Loucy (cell line): ENCODE measurements around the gene GPATCH2.

Experiments used
- H2AFZ ChIP-seq: fragments of 200-600 bp; sonication (generic); 2 replicates; pipeline ENCODE4 v1.6.0; 2016; ENCODE audit warnings: antibody characterized with exemption, mild to moderate bottlenecking, low read length, moderate library complexity
- H3F3A ChIP-seq: fragments of 200-600 bp; 2 replicates; pipeline ENCODE4 v1.6.0; 2016; ENCODE audit warnings: antibody characterized with exemption, low read depth, mild to moderate bottlenecking
- H3K27me3 ChIP-seq: fragments of 200-600 bp; sonication (generic); 2 replicates; pipeline ENCODE4 v1.6.1; 2014; ENCODE audit warnings: low read length, mild to moderate bottlenecking; ENCODE audit not compliant: insufficient read depth, poor library complexity, severe bottlenecking
- H3K36me3 ChIP-seq: fragments of 200-600 bp; sonication (generic); 2 replicates; pipeline ENCODE4 v1.6.1; 2016; ENCODE audit warnings: low read length; ENCODE audit not compliant: insufficient read depth
- H3K4me1 ChIP-seq: fragments of 200-600 bp; sonication (generic); 2 replicates; pipeline ENCODE4 v1.5.1; 2014; ENCODE audit warnings: low read length, mild to moderate bottlenecking; ENCODE audit not compliant: insufficient read depth, poor library complexity, severe bottlenecking
- H3K4me2 ChIP-seq: fragments of 200-600 bp; sonication (generic); 2 replicates; pipeline ENCODE4 v1.6.0; 2014; ENCODE audit warnings: antibody characterized with exemption, low read length, low read depth, mild to moderate bottlenecking; ENCODE audit not compliant: poor library complexity, severe bottlenecking
- H3K4me3 ChIP-seq: fragments of 200-600 bp; sonication (generic); 2 replicates; pipeline ENCODE4 v1.5.1; 2014; ENCODE audit warnings: low read length, mild to moderate bottlenecking, mixed read lengths; ENCODE audit not compliant: poor library complexity, severe bottlenecking
- H3K79me2 ChIP-seq: fragments of 200-600 bp; sonication (generic); 2 replicates; pipeline ENCODE4 v1.6.1; 2014; ENCODE audit warnings: low read length; ENCODE audit not compliant: insufficient read depth
- H3K9ac ChIP-seq: fragments of 200-600 bp; sonication (generic); 2 replicates; pipeline ENCODE4 v1.6.0; 2014; ENCODE audit warnings: mild to moderate bottlenecking, low read depth, low read length, moderate library complexity; ENCODE audit not compliant: poor library complexity, severe bottlenecking
- H3K9me2 ChIP-seq: fragments of 200-600 bp; sonication (generic); replicated peaks from 2 replicates; pipeline ENCODE4 v1.6.1; 2016; ENCODE audit warnings: low read depth, low read length, mixed read lengths
- H3K9me3 ChIP-seq: fragments of 200-600 bp; sonication (generic); 2 replicates; pipeline ENCODE4 v1.6.1; 2014; ENCODE audit warnings: mild to moderate bottlenecking, antibody characterized with exemption, low read length, low read depth; ENCODE audit not compliant: insufficient read depth
- H4K20me1 ChIP-seq: fragments of 200-600 bp; sonication (generic); 2 replicates; pipeline ENCODE4 v1.6.0; 2014; ENCODE audit warnings: antibody characterized with exemption, low read length, mild to moderate bottlenecking; ENCODE audit not compliant: insufficient read depth, poor library complexity, severe bottlenecking
- EZH2phosphoT487 ChIP-seq: fragments of 200-600 bp; IDR thresholded peaks from 2 replicates; pipeline ENCODE4 v1.6.1; 2018; ENCODE audit warnings: antibody characterized with exemption, mild to moderate bottlenecking, moderate library complexity, borderline replicate concordance
- TF ChIP-seq, protein P1 (sequence below): fragments of 200-600 bp; sonication (generic); conservative IDR thresholded peaks from 2 replicates; pipeline ENCODE4 v1.5.1; 2014; ENCODE audit warnings: mild to moderate bottlenecking, antibody characterized with exemption, low read length

GPATCH2 gene

GRCh38 chr1:217506878-217507277, 124.0 kb downstream of the GPATCH2 start:
- Histone ChIP-seq H3K9me3 (no peaks in the 10 kb centered on the region), H3F3A (no peaks in the 10 kb centered on the region), H2AFZ (no peak overlapping the region), H3K36me3 (no peaks in the 10 kb centered on the region), H3K4me3 (no peak overlapping the region), H3K27me3 (no peaks in the 10 kb centered on the region), H3K79me2 (no peaks in the 10 kb centered on the region), H4K20me1 (no peaks in the 10 kb centered on the region), H3K4me1 (no peaks in the 10 kb centered on the region), H3K4me2 (no peak overlapping the region), H3K9me2 (no peaks in the 10 kb centered on the region), H3K9ac (no peak overlapping the region)
- TF ChIP-seq, protein P1, sequence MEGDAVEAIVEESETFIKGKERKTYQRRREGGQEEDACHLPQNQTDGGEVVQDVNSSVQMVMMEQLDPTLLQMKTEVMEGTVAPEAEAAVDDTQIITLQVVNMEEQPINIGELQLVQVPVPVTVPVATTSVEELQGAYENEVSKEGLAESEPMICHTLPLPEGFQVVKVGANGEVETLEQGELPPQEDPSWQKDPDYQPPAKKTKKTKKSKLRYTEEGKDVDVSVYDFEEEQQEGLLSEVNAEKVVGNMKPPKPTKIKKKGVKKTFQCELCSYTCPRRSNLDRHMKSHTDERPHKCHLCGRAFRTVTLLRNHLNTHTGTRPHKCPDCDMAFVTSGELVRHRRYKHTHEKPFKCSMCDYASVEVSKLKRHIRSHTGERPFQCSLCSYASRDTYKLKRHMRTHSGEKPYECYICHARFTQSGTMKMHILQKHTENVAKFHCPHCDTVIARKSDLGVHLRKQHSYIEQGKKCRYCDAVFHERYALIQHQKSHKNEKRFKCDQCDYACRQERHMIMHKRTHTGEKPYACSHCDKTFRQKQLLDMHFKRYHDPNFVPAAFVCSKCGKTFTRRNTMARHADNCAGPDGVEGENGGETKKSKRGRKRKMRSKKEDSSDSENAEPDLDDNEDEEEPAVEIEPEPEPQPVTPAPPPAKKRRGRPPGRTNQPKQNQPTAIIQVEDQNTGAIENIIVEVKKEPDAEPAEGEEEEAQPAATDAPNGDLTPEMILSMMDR = no peak
- no peak for TF ChIP-seq EZH2phosphoT487

GRCh38 chr1:217498209-217498608, 132.7 kb downstream of the GPATCH2 start:
- no peak overlapping the region for H3K4me3 ChIP-seq
- TF ChIP-seq EZH2phosphoT487 = no peak
- TF ChIP-seq, protein P1 = no peak
- no peaks in the 10 kb centered on the region for H3F3A ChIP-seq
- H4K20me1 ChIP-seq = no peaks in the 10 kb centered on the region
- no peaks in the 10 kb centered on the region for H3K79me2 ChIP-seq
- H3K9ac ChIP-seq = no peak overlapping the region
- no peaks in the 10 kb centered on the region for H3K4me1 ChIP-seq
- H3K4me2 ChIP-seq = no peak overlapping the region
- no peaks in the 10 kb centered on the region for H3K9me2 ChIP-seq
- H2AFZ ChIP-seq = no peak overlapping the region
- no peaks in the 10 kb centered on the region for H3K36me3 ChIP-seq
- H3K9me3 ChIP-seq = no peaks in the 10 kb centered on the region
- no peaks in the 10 kb centered on the region for H3K27me3 ChIP-seq

DNA sequence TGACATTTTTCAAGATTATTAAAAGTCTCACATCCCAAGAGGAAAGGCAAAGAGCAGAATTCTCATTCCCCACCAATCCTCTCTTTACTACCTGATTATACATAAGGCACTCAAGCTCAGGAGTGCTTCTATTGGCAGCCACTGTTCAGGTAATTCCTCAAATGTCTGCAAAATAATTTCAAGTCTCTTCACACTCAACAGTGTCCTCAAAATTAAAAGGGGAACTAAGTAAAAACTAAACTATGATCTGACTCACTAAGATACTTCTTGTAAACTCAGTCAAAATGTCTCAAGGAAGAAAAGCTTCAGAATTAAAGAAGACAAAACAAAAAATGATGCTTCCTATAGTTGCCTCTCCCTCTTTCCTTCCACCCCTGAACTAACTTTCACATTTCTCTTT, 135.6 kb downstream of the GPATCH2 start:
- Histone ChIP-seq H3K27me3 (no peaks in the 10 kb centered on the region), H3K4me2 (no peak overlapping the region), H3K9me2 (no peaks in the 10 kb centered on the region; the same call in 1 of the 2 replicates), H3K9ac (no peak overlapping the region), H4K20me1 (no peaks in the 10 kb centered on the region), H3K36me3 (no peaks in the 10 kb centered on the region), H3K4me1 (no peaks in the 10 kb centered on the region), H3K79me2 (no peaks in the 10 kb centered on the region), H3K4me3 (no peak overlapping the region), H3F3A (no peaks in the 10 kb centered on the region), H2AFZ (no peak overlapping the region), H3K9me3 (no peaks in the 10 kb centered on the region)
- TF ChIP-seq, protein P1 = no peak
